Right renal pelvis (tissue), 4 donors: Measurements from ENCODE around the gene YEATS4. TPM values are rescaled to one million over a fixed set of nuclear protein-coding genes. Genes with fewer than 3 reads are reported as not detected.

Experiments
- DNase-seq, 4 donors: peaks; one replicate each; pipeline ENCODE4 v3.0.0-alpha.2; 2013; ENCODE audit warnings: low read depth in 4 of 4, low spot score in 3 of 4, missing footprints in 1 of 4
- polyA plus RNA-seq, 4 donors: library from polyadenylated mRNA; unstranded; fragments of 120-200 nt; gene quantifications; one replicate each; pipeline ENCODE4 v1.2.1, GENCODE V29; 2013; ENCODE audit not compliant: insufficient read length in 4 of 4

The YEATS4 gene
- polyA plus RNA-seq, 4 donors = 28.2 to 37.8 (median 35.3) TPM

GRCh38 chr12:69341328-69341727 is 18.2 kb upstream of the YEATS4 start:
- DNase-seq = no peak

GRCh38 chr12:69342421-69342820 is 17.1 kb upstream of the YEATS4 start:
- DNase-seq = no peak

- no peak for DNase-seq
Measured at GRCh38 chr12:69343357-69343756, 16.2 kb upstream of the YEATS4 start.

GRCh38 chr12:69343885-69344612 is 15.5 kb upstream of the YEATS4 start:
- no peak for DNase-seq

DNA sequence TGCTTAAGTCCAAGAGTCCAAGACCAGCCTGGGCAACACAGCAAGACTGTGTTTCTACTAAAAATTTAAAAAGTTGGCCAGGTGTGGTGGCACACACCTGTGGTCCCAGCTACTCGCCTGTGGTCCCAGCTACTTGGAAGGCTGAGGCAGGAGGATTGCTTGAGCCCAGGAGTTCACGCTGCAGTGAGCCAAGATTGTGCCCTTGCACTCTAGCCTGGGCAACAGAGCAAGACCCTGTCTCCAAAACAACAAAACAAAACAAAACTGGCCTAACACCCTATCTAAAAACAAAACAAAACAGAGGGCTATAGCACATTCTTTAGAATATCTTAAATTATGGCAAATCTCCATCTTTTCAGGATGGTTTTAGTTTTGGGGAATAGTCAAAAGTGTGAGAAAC is 14.5 kb upstream of the YEATS4 start:
- no peak for DNase-seq

GRCh38 chr12:69345742-69346141 is 13.8 kb upstream of the YEATS4 start:
- DNase-seq = no peak

GRCh38 chr12:69348162-69348938 is 11.2 kb upstream of the YEATS4 start, which contains the start of gene LYZ:
TSS of gene LYZ (plus strand) at chr12:69348381. CDS start at chr12:69348409, 28 bp downstream.
- DNase-seq = no peak

DNA sequence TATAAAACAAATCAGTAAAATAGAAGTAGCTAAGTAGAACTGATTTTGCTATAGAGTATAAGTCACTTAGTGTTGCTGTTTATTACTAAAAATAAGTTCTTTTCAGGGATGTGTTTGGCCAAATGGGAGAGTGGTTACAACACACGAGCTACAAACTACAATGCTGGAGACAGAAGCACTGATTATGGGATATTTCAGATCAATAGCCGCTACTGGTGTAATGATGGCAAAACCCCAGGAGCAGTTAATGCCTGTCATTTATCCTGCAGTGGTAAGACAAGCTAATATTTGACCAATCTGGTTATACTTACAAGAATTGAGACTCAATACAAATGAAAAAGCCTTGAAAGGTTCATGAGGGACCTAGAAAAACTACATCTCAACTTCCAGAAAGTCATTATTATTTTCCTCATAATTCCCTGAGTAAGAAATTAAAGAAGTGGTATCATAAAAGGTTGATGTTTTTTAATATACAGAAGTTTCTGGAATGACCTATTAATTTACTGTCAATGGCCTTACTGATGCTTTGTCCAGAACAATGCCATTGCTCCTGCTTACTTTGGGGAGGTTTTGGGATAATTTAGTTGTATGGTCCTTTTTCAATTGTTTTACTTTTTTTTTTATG is 9.4 kb upstream of the YEATS4 start:
- DNase-seq = no peak

- DNase-seq = no peak
Measured at GRCh38 chr12:69350777-69351176, 8.8 kb upstream of the YEATS4 start.

GRCh38 chr12:69351462-69352236 is 7.9 kb upstream of the YEATS4 start:
- no peak for DNase-seq

GRCh38 chr12:69352904-69353303 is 6.6 kb upstream of the YEATS4 start:
- DNase-seq = no peak

DNA sequence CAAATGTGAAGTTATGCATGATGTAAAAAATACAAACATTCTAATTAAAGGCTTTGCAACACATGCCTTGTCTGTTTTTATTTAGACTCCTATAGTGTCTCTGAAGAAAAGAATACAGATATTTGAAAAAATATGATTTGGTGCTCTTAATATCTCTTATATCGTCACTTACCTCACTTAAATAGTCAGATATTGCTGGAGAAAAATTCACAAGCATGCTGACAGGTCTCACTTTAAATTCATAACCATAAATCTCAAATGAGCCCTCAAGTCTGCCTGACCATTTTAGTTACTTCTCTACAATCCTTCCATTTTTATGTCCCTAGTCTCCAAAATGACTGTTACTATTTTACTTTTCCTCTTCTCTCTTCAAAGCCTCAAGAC is 5.4 kb upstream of the YEATS4 start:
- no peak for DNase-seq

DNA sequence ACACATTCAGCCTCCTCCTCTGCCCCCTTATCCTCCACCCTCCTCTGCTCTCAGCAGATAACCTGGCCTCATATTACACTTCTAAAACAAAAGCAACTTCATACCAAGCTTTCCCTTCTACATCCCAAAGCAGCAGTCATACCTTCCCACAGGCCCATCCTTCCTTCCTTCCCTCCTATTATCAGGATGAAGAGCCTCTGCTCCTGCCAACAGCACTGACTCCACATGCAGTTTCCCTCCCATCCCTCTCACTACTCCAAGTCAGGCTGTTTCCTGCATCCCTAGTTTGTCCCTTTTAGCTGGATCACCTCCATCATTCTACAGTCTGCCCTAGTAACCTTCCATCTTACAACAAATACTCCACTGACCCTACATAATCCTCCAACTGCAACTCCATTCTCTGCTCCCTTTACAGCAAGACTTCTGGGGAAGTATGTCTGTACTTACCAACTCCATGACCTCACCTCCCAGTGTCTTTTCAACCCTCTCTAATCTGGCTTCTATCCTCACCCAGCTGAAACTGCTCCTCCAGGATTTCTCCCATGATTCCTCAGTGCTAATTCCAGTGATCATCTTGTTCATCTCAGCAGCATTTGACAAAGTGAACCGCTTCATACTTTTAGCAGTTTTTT is 4.9 kb upstream of the YEATS4 start:
- DNase-seq = no peak

- DNase-seq = no peak
Measured at GRCh38 chr12:69355363-69356028, 4.0 kb upstream of the YEATS4 start.

GRCh38 chr12:69360348-69360672 is 767 bp downstream of the YEATS4 start:
- DNase-seq = no peak

DNA sequence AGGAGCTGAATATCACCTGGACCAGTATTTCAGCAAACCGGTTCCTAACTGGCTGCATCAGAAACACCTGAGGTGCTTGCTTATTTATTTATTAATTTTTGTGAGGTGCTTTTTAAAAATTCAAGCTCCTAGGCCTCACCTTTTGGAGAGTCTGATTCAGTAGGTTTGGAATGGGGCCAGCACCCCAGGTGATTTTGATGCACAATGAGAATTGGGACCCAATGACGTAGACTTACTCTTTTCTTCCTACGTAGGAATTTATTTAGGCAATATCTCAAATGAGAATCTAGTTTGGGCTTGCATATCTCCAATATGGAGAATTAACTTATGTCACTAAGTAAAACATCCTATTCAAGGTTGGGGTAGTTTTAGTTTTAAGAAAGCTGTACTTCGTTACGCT is 7.3 kb downstream of the YEATS4 start:
- DNase-seq = no peak

DNA sequence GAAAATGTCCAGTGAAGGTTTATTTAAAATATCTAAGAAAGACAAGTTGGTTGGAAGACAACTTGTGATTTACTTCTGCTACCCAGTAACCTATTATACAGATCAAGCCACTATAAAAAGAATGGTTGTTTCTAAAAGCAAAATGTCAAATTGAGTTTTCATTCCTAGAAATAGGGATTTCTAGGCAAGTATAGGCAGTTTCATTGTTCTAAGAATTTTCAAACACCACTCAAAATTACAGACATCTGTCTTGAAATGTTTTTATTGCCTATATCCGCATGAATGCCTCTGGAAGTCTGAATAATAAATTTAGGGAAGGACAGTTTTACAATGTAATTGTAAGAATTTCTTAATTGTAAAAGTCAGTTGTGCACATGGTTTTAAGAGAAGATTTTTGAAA is 8.6 kb downstream of the YEATS4 start:
- DNase-seq = no peak

- no peak for DNase-seq
Measured at GRCh38 chr12:69383074-69383473, 23.5 kb downstream of the YEATS4 start.

- DNase-seq = no peak
Measured at GRCh38 chr12:69385038-69385437, 25.5 kb downstream of the YEATS4 start.

- DNase-seq = no peak
Measured at GRCh38 chr12:69386921-69387320, 27.4 kb downstream of the YEATS4 start.
